WI38 (cell line): ENCODE results near the gene SVEP1.
"Not testable (repeated sequence)": the region's sequence is repeated elsewhere in the genome, so short reads cannot be mapped to it uniquely, and the experiment has no call there.

Experiments
- H3K4me3 ChIP-seq: 2 replicates; pipeline ENCODE4 v1.5.1; 2011; ENCODE audit warnings: low read depth, mild to moderate bottlenecking, control low read depth, low read length
- CTCF ChIP-seq: IDR thresholded peaks from 2 replicates; pipeline ENCODE4 v1.5.1; 2012; ENCODE audit warnings: low read depth, mild to moderate bottlenecking, control low read depth, low read length

Gene SVEP1

GRCh38 chr9:110408598-110408997 is 170.9 kb downstream of the SVEP1 start:
- TF ChIP-seq CTCF: no peak
- no peak overlapping the region for H3K4me3 ChIP-seq

- no peak overlapping the region for H3K4me3 ChIP-seq
- no peak for TF ChIP-seq CTCF
These were observed 173.6 kb downstream of the SVEP1 start for GRCh38 chr9:110405858-110406443.

- no peak for TF ChIP-seq CTCF
These were observed 175.1 kb downstream of the SVEP1 start for GRCh38 chr9:110404473-110404872.

GRCh38 chr9:110399983-110400382 is 179.6 kb downstream of the SVEP1 start:
- no peak overlapping the region for H3K4me3 ChIP-seq
- no peak for TF ChIP-seq CTCF

More at GRCh38 chr9:110404473-110404872, 175.1 kb downstream of the SVEP1 start:
- no peak overlapping the region for H3K4me3 ChIP-seq

- H3K4me3 ChIP-seq: not testable (repeated sequence)
These were observed 180.5 kb downstream of the SVEP1 start for GRCh38 chr9:110398992-110399391.

- H3K4me3 ChIP-seq: no peak overlapping the region
- no peak for TF ChIP-seq CTCF
These were observed 187.6 kb downstream of the SVEP1 start for GRCh38 chr9:110391826-110392485.

- no peak for TF ChIP-seq CTCF
- no peak overlapping the region for H3K4me3 ChIP-seq
These were observed 190.3 kb downstream of the SVEP1 start for GRCh38 chr9:110389148-110389750.
